Right lobe of liver (tissue), 6 donors: Measurements from ENCODE around the gene ALG9. TPM values are rescaled to one million over a fixed set of nuclear protein-coding genes. Genes with fewer than 3 reads are reported as not detected.

Experiments used
- ATAC-seq, 4 donors: fragments of 200-7000 bp; cut with Tn5 transposase; one replicate each; pipeline ENCODE4 v1.9.1; 2020; ENCODE audit warnings: mild to moderate bottlenecking in 4 of 4, moderate library complexity in 4 of 4
- DNase-seq, 3 donors: peaks; one replicate each; pipeline ENCODE4 v3.0.0-alpha.2; 2020
- H3K27ac ChIP-seq, 3 donors: fragments of 200-600 bp; one replicate each; pipeline ENCODE4 v1.8.0; 2022
- H3K27me3 ChIP-seq, 2 donors: fragments of 200-600 bp; one replicate each; pipeline ENCODE4 v1.8.0; 2022
- H3K36me3 ChIP-seq, 4 donors: fragments of 200-600 bp; sonication (generic) in 1 of 4; one replicate each; pipeline versions ENCODE4 v1.5.1 to v1.8.0; 2017 to 2022; ENCODE audit warnings: control low read depth in 1 of 4
- H3K4me1 ChIP-seq, 4 donors: fragments of 200-600 bp; sonication (generic) in 1 of 4; one replicate each; pipeline versions ENCODE4 v1.5.1 to v1.8.0; 2017 to 2022; ENCODE audit warnings: control low read depth in 1 of 4
- H3K4me3 ChIP-seq, 3 donors: fragments of 200-600 bp; one replicate each; pipeline ENCODE4 v1.8.0; 2022
- H3K9me3 ChIP-seq, 4 donors: fragments of 200-600 bp; sonication (generic) in 1 of 4; one replicate each; pipeline versions ENCODE4 v1.5.1 to v1.8.0; 2017 to 2022; ENCODE audit warnings: control low read depth in 1 of 4
- POLR2A ChIP-seq: fragments of 450-650 bp; IDR thresholded peaks from one replicate; pipeline ENCODE4 v1.6.1; 2017; ENCODE audit warnings: antibody characterized with exemption, mild to moderate bottlenecking
- WGBS: methylation state at CpG from one replicate; pipeline ENCODE4 v1.1.6; 2018; ENCODE audit warnings: low coverage, low lambda C conversion rate; ENCODE audit not compliant: insufficient coverage; ENCODE audit errors: missing lambda C conversion rate; 5-methylcytosine and 5-hydroxymethylcytosine counted together
- intact Hi-C, 2 donors: fragments of 100-400 bp; cut with DNase I; formaldehyde crosslinking; loops; one replicate each; pipeline versions ENCODE4 v1.11.2 to v1.14.1; 2022
- total RNA-seq, 6 experiments: library from RNA; depleted of rRNA in 2 of 6; stranded (reverse); fragments of >200 nt in 2 of 6; fragmentation: NEBNext Ultra II Directional in 3 of 6; extraction: Animal tissue kit (Norgen Biotek cat#: 25700) in 3 of 6; gene quantifications; one replicate each; pipeline versions ENCODE4 v1.1.0 to v1.2.4, GENCODE V29; 2016 to 2023
- TF ChIP-seq, protein P1 (sequence below), 4 donors: fragments of 200-600 bp in 3 of 4; fragments of 450-650 bp in 1 of 4; IDR thresholded peaks; one replicate each; pipeline versions ENCODE4 v1.5.1 to v1.8.0; 2016 to 2022; ENCODE audit warnings: antibody characterized with exemption in 4 of 4, mild to moderate bottlenecking in 2 of 4
- donor health status: DM: no; HTN: yes; CAD: no.
- donor health status: DM: no; HTN: no; CAD: no.
- donor health status: DM: no; HTN: no; CAD: no.
- donor health status: DM: no; HTN: yes; CAD: no.
- donor health status: DM: no; HTN: yes; CAD: no.

ALG9 gene
- total RNA-seq, 6 experiments from 2014 or later = 15.0 to 20.8 (median 18.2) TPM

DNA sequence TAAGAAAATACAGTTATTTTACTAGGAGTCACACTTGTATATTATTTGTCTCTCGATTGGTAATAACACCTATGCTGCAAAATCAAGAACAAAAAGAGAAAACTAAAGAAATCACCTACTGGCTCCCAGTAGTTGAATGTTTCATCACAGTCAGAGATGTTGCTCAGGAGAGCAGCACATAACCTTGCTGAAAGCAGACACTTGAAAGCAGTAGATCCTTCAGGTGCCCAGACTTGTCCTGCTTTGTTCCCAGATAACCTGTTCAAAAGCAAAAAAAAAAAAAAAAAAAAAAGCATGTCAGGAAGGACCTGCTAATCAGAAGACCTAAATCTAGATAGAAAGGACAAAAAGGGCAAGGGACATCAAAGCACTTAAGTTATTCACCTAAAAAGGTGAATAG is 1.3 kb downstream of the ALG9 start:
- Histone ChIP-seq H3K27me3 (no peaks in the 10 kb centered on the region), H3K4me3 (peak overlapping the region in 2 of 3 donors; percentile 83 to 98), H3K4me1 (peaks cover 0 to 16% (median 4%) of the 10 kb centered on the region in 4 donors), H3K36me3 (peaks cover 0 to 35% (median 7%) of the 10 kb centered on the region in 4 donors), H3K27ac (no peak overlapping the region), H3K9me3 (no peaks in the 10 kb centered on the region)
- DNase-seq = no peak
- TF ChIP-seq POLR2A = no peak
- TF ChIP-seq, protein P1, sequence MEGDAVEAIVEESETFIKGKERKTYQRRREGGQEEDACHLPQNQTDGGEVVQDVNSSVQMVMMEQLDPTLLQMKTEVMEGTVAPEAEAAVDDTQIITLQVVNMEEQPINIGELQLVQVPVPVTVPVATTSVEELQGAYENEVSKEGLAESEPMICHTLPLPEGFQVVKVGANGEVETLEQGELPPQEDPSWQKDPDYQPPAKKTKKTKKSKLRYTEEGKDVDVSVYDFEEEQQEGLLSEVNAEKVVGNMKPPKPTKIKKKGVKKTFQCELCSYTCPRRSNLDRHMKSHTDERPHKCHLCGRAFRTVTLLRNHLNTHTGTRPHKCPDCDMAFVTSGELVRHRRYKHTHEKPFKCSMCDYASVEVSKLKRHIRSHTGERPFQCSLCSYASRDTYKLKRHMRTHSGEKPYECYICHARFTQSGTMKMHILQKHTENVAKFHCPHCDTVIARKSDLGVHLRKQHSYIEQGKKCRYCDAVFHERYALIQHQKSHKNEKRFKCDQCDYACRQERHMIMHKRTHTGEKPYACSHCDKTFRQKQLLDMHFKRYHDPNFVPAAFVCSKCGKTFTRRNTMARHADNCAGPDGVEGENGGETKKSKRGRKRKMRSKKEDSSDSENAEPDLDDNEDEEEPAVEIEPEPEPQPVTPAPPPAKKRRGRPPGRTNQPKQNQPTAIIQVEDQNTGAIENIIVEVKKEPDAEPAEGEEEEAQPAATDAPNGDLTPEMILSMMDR (IDR thresholded peaks at IDR 0.05) = no peak
- WGBS = 87% methylated on average over 1 of the region's 1 CpG
- intact Hi-C loops = no loop called here
- ATAC-seq = no peak

DNA sequence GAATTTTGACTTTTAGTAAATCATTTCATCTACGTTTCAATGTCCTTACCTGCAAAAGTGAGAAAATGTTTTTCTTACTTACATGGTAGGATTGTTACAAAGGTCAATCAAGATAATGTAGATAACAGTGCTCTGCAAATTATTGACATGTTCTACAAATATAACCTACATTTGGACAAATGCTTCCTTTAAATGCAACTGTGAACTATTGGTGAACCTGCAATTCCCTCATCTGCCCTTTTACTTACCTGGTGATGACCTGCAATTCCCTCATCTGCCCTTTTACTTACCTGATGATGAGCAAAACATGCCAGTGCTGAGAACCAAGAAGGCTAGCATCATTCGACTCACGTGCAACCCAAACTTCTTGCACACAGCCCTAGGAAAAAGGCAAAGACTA is 11.1 kb downstream of the ALG9 start:
- H3K36me3 ChIP-seq = peaks cover 0 to 8% (median 5%) of the 10 kb centered on the region in 4 donors
- ATAC-seq = peak; percentile 91 to 94 (median 92)

DNA sequence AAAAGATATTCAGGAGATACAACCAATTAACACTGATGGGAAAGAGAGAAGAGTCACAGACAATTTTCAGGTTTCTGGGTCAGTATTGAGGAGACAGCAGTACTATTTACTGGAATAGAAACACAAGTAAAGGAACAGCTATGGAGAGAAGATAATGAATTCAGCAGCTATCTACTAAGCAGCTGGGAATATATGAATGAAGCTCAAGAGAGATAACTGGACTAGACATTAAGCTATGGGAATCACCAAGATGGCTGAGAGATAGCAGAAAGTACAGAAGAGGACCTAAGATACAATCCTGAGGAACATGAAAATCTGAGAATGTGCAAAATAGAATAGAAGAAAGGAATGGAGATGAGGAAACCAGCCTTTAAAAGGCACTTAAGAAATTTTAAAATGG is 15.9 kb downstream of the ALG9 start:
- no peak overlapping the region for H3K4me3 ChIP-seq
- H3K36me3 ChIP-seq = peaks cover 0 to 13% (median 6%) of the 10 kb centered on the region in 4 donors
- H3K9me3 ChIP-seq = no peaks in the 10 kb centered on the region
- ATAC-seq = no peak
- TF ChIP-seq, protein P1 (IDR thresholded peaks at IDR 0.05) = no peak
- TF ChIP-seq POLR2A = no peak
- no peak for DNase-seq
- no peaks in the 10 kb centered on the region for H3K27me3 ChIP-seq
- intact Hi-C loops = no loop called here
- H3K27ac ChIP-seq = no peak overlapping the region
- H3K4me1 ChIP-seq = peaks cover 0 to 16% (median 5%) of the 10 kb centered on the region in 4 donors

More for the DNA sequence above, 11.1 kb downstream of the ALG9 start:
- WGBS = 23% methylated on average over 3 of the region's 3 CpGs
- TF ChIP-seq, protein P1 (IDR thresholded peaks at IDR 0.05) = no peak
- no peak for TF ChIP-seq POLR2A
- DNase-seq = no peak
- Histone ChIP-seq H3K4me3 (no peak overlapping the region), H3K4me1 (peaks cover 0 to 18% (median 6%) of the 10 kb centered on the region in 4 donors), H3K27ac (peak overlapping the region in 1 of 3 donors; percentile 64), H3K9me3 (no peaks in the 10 kb centered on the region), H3K27me3 (no peaks in the 10 kb centered on the region)
- intact Hi-C loops = no loop called here

DNA sequence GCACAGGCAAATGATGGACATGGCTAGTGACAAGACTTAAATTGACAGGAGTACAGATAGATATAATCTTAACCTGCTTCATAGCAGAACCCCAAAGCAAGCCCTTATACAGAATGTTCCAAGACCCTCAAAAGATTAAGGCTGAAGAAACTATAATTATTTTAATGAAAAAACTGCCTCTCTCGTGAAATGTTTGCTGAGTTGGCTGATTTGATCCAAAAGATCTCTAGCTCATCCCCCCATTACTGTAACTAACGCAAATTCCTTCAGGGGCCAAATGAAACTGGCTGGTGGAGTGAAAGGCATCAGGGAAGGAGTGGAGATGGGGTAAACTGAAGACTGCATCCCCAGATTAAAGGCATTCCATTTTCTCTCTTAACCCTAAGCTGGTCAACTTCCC is 19.3 kb downstream of the ALG9 start:
- no peak for DNase-seq
- intact Hi-C loops = no loop called here
- no peak overlapping the region for H3K27ac ChIP-seq
- H3K36me3 ChIP-seq = peaks cover 0 to 26% (median 5%) of the 10 kb centered on the region in 4 donors
- peaks cover 0 to 9% (median 0%) of the 10 kb centered on the region in 4 donors for H3K4me1 ChIP-seq
- no peak for TF ChIP-seq POLR2A
- TF ChIP-seq, protein P1 (IDR thresholded peaks at IDR 0.05) = no peak
- WGBS = 58% methylated on average over 2 of the region's 2 CpGs
- no peak overlapping the region for H3K4me3 ChIP-seq
- no peaks in the 10 kb centered on the region for H3K9me3 ChIP-seq
- ATAC-seq = no peak
- H3K27me3 ChIP-seq = no peaks in the 10 kb centered on the region

DNA sequence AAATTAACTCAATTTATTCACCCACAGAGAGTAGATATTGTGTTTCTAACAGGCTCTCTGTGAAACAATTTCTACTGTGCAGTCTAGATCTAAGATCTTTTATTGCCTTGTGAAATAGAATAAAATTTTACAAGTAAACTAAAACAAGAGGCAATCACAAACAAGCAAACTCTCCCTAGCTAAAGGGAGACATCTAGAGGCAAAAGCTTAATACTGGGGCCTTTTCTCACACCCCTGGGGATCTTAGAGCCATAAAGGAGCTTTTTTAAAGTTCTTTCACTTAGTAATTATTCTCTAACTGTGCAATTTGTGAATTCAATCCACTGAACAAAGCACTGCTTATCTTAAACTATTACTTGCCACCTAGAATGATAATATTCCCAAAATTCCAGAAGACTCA is 19.7 kb downstream of the ALG9 start:
- H3K4me3 ChIP-seq = no peak overlapping the region
- peaks cover 0 to 9% (median 0%) of the 10 kb centered on the region in 4 donors for H3K4me1 ChIP-seq
- H3K27ac ChIP-seq = peak overlapping the region in 1 of 3 donors; percentile 27
- ATAC-seq (peak; percentile 73 to 90 (median 86)), DNase-seq (no peak)
- intact Hi-C loops = no loop called here
- TF ChIP-seq, protein P1 (IDR thresholded peaks at IDR 0.05) = peak; percentile 23 to 66 (median 58)
- TF ChIP-seq POLR2A = no peak
- no peaks in the 10 kb centered on the region for H3K27me3 ChIP-seq
- H3K36me3 ChIP-seq = peaks cover 0 to 29% (median 4%) of the 10 kb centered on the region in 4 donors
- H3K9me3 ChIP-seq = no peaks in the 10 kb centered on the region
